H1 (cell line): ENCODE results near the gene AP5S1. TPM values are rescaled to one million over a fixed set of nuclear protein-coding genes. Genes with fewer than 3 reads are reported as not detected.
A peak's percentile ranks its signal among the peaks of the same experiment; 100 is the strongest.

Experiments used
- CTCF ChIA-PET: fragments of 300-600 bp; sonication (Branson Sonifier 250); formaldehyde crosslinking; loops from one replicate; lab custom pipeline; 2021; ENCODE audit not compliant: partially characterized antibody; lab: Charles Lee
- POLR2A ChIA-PET: fragments of 300-600 bp; sonication (Branson Sonifier 250); formaldehyde crosslinking; loops from one replicate; lab custom pipeline; 2021; ENCODE audit warnings: inconsistent platforms; ENCODE audit not compliant: partially characterized antibody; lab: Charles Lee
- DNase-seq, 2 experiments: peaks; one replicate each; pipeline versions ENCODE4 v3.0.0 to v3.0.0-alpha.2; 2010 to 2022; ENCODE audit warnings: low spot score in 2 of 2, low read depth in 1 of 2, mixed read lengths in 1 of 2
- FAIRE-seq: peaks from 2 replicates; lab custom pipeline; 2011; peaks lifted over from hg19 to GRCh38; lab: Jason Lieb, UNC
- H2AFZ ChIP-seq: 2 replicates; pipeline ENCODE4 v1.8.1; 2012; ENCODE audit warnings: low read length, inconsistent platforms
- H2AK5ac ChIP-seq: 2 replicates; pipeline ENCODE4 v1.6.1; 2013; ENCODE audit warnings: low read depth, low read length
- H2BK120ac ChIP-seq: replicated peaks from 2 replicates; pipeline ENCODE3; 2013; ENCODE audit warnings: low read depth, low read length, inconsistent platforms
- H2BK12ac ChIP-seq: 2 replicates; pipeline ENCODE4 v1.6.1; 2013; ENCODE audit warnings: low read depth, low read length
- H2BK15ac ChIP-seq: 2 replicates; pipeline ENCODE4 v1.6.1; 2013; ENCODE audit warnings: low read length
- H2BK20ac ChIP-seq: 2 replicates; pipeline ENCODE4 v1.6.1; 2013; ENCODE audit warnings: low read length
- H2BK5ac ChIP-seq: 2 replicates; pipeline ENCODE4 v1.6.1; 2013; ENCODE audit warnings: low read depth, low read length
- H3K14ac ChIP-seq: 2 replicates; pipeline ENCODE4 v1.6.1; 2013; ENCODE audit warnings: inconsistent platforms; ENCODE audit not compliant: insufficient read length
- H3K18ac ChIP-seq: 2 replicates; pipeline ENCODE4 v1.6.1; 2013; ENCODE audit warnings: low read length; ENCODE audit errors: extremely low read depth
- H3K23ac ChIP-seq: 2 replicates; pipeline ENCODE4 v1.6.1; 2013; ENCODE audit warnings: inconsistent platforms; ENCODE audit not compliant: insufficient read length
- H3K23me2 ChIP-seq: 2 replicates; pipeline ENCODE4 v1.6.1; 2013; ENCODE audit warnings: low read depth, low read length
- H3K27ac ChIP-seq: 2 replicates; pipeline ENCODE4 v1.6.1; 2011; ENCODE audit warnings: low read depth, low read length, inconsistent platforms
- H3K27me3 ChIP-seq, 4 experiments: replicated peaks in 1 of 4; 1 replicate in 1 of 4; 2 replicates in 3 of 4; pipeline versions ENCODE4 v1.6.1 to v1.8.1; 2011 to 2013; ENCODE audit warnings: low read length in 3 of 4, mild to moderate bottlenecking in 3 of 4, inconsistent platforms in 2 of 4, mixed read lengths in 2 of 4, moderate library complexity in 1 of 4; ENCODE audit not compliant: control insufficient read depth in 3 of 4, insufficient read depth in 3 of 4; ENCODE audit errors: extremely low read depth in 1 of 4
- H3K36me3 ChIP-seq, 4 experiments: 2 replicates each; pipeline versions ENCODE4 v1.6.1 to v1.8.1; 2011 to 2013; ENCODE audit warnings: mild to moderate bottlenecking in 4 of 4, low read length in 3 of 4, moderate library complexity in 2 of 4, control low read depth in 1 of 4, inconsistent platforms in 1 of 4; ENCODE audit not compliant: insufficient read depth in 4 of 4, control insufficient read depth in 2 of 4
- H3K4ac ChIP-seq: replicated peaks from 2 replicates; pipeline ENCODE3; 2013; ENCODE audit warnings: low read length, low read depth, mixed read lengths, inconsistent platforms; ENCODE audit not compliant: insufficient read length
- H3K4me1 ChIP-seq, 4 experiments: replicated peaks in 1 of 4; 1 replicate in 1 of 4; 2 replicates in 3 of 4; pipeline versions ENCODE4 v1.6.1 to v1.8.1; 2011 to 2013; ENCODE audit warnings: low read length in 3 of 4, inconsistent platforms in 2 of 4, mixed read lengths in 1 of 4; ENCODE audit not compliant: insufficient read depth in 4 of 4, control insufficient read depth in 3 of 4
- H3K4me2 ChIP-seq, 2 experiments: 2 replicates each; pipeline versions ENCODE4 v1.6.1 to v1.8.1; 2011 to 2013; ENCODE audit warnings: low read depth in 2 of 2, low read length in 2 of 2, control low read depth in 1 of 2, inconsistent platforms in 1 of 2, mild to moderate bottlenecking in 1 of 2; ENCODE audit not compliant: insufficient read depth in 1 of 2
- H3K4me3 ChIP-seq, 4 experiments: fragments of 200-600, 300-600 bp in 1 of 4; sonication (generic), shearing (Covaris generic), sonication (Bioruptor Twin) in 1 of 4; 2 replicates each; pipeline versions ENCODE4 v1.5.1 to v1.8.1; 2011 to 2016; ENCODE audit warnings: low read length in 4 of 4, low read depth in 3 of 4, control low read depth in 2 of 4, inconsistent platforms in 2 of 4, mild to moderate bottlenecking in 2 of 4, mixed read lengths in 1 of 4, moderate library complexity in 1 of 4; ENCODE audit not compliant: insufficient read depth in 2 of 4; ENCODE audit errors: extremely low read depth in 1 of 4
- H3K56ac ChIP-seq: replicated peaks from 2 replicates; pipeline ENCODE3; 2013; ENCODE audit warnings: low read depth, mild to moderate bottlenecking, mixed read lengths, low read length, inconsistent platforms; ENCODE audit not compliant: insufficient read length
- H3K79me1 ChIP-seq: 2 replicates; pipeline ENCODE4 v1.6.1; 2013; ENCODE audit warnings: low read depth, low read length, control low read depth
- H3K79me2 ChIP-seq, 2 experiments: 2 replicates each; pipeline versions ENCODE4 v1.6.1 to v1.8.1; 2012 to 2013; ENCODE audit warnings: low read length in 2 of 2, mild to moderate bottlenecking in 2 of 2, inconsistent platforms in 1 of 2; ENCODE audit not compliant: insufficient read depth in 2 of 2, control insufficient read depth in 1 of 2
- H3K9ac ChIP-seq, 4 experiments: replicated peaks in 1 of 4; 1 replicate in 1 of 4; 2 replicates in 3 of 4; pipeline versions ENCODE4 v1.6.1 to v1.8.1; 2011 to 2013; ENCODE audit warnings: low read depth in 3 of 4, low read length in 3 of 4, control low read depth in 2 of 4, mild to moderate bottlenecking in 2 of 4, moderate library complexity in 2 of 4, inconsistent platforms in 1 of 4; ENCODE audit errors: extremely low read depth in 1 of 4
- H3K9me3 ChIP-seq, 2 experiments: 2 replicates each; pipeline versions ENCODE4 v1.6.1 to v1.8.1; 2012 to 2013; ENCODE audit warnings: mild to moderate bottlenecking in 2 of 2, moderate library complexity in 2 of 2, control low read depth in 1 of 2, inconsistent platforms in 1 of 2, low read depth in 1 of 2, low read length in 1 of 2, mixed read lengths in 1 of 2; ENCODE audit not compliant: insufficient read depth in 2 of 2
- H4K20me1 ChIP-seq, 2 experiments: replicated peaks in 1 of 2; 2 replicates each; pipeline versions ENCODE3 to v1.8.1; 2011 to 2013; ENCODE audit warnings: inconsistent platforms in 2 of 2, low read length in 2 of 2, mild to moderate bottlenecking in 1 of 2; ENCODE audit not compliant: insufficient read depth in 2 of 2, control insufficient read depth in 1 of 2
- H4K5ac ChIP-seq: 2 replicates; pipeline ENCODE4 v1.6.1; 2013; ENCODE audit warnings: low read length, low read depth, mixed read lengths, inconsistent platforms; ENCODE audit not compliant: insufficient read length
- H4K8ac ChIP-seq: 2 replicates; pipeline ENCODE4 v1.8.0; 2013; ENCODE audit warnings: mild to moderate bottlenecking, moderate library complexity, low read length, inconsistent platforms; ENCODE audit not compliant: insufficient read depth; ENCODE audit errors: extremely low read depth
- H4K91ac ChIP-seq: replicated peaks from 2 replicates; pipeline ENCODE3; 2013; ENCODE audit warnings: low read length, mixed read lengths, inconsistent platforms; ENCODE audit not compliant: insufficient read length
- KDM4A ChIP-seq: IDR thresholded peaks from one replicate; pipeline ENCODE4 v1.7.1; 2012; ENCODE audit warnings: low read depth, mild to moderate bottlenecking, moderate library complexity, low read length, inconsistent platforms; ENCODE audit not compliant: severe bottlenecking
- PHF8 ChIP-seq: fragments of 200-600 bp; sonication (generic); conservative IDR thresholded peaks from 2 replicates; pipeline ENCODE4 v1.7.1; 2012; ENCODE audit warnings: low read depth, mild to moderate bottlenecking, inconsistent platforms, low read length, moderate library complexity
- TAF7 ChIP-seq: optimal IDR thresholded peaks from 2 replicates; pipeline ENCODE3; 2011; ENCODE audit warnings: low read depth, mild to moderate bottlenecking, inconsistent platforms, low read length, moderate library complexity, borderline replicate concordance
- WGBS, 2 experiments: shearing (Covaris generic) in 1 of 2; methylation state at CpG; one replicate each; pipeline versions ENCODE4 v1.1.6 to v1.1.7; 2013 to 2015; ENCODE audit warnings: low lambda C conversion rate in 2 of 2, mixed read lengths in 2 of 2, inconsistent platforms in 1 of 2, low coverage in 1 of 2, missing lambda C conversion rate in 1 of 2; ENCODE audit not compliant: insufficient replicate concordance in 2 of 2, insufficient coverage in 1 of 2, insufficient read length in 1 of 2; ENCODE audit errors: extremely low coverage in 1 of 2, missing lambda C conversion rate in 1 of 2; 5-methylcytosine and 5-hydroxymethylcytosine counted together
- polyA plus RNA-seq, 7 experiments: library from polyadenylated mRNA; depleted of rRNA in 3 of 7; stranded (reverse) in 5 of 7; unstranded in 2 of 7; fragments of >200 nt in 5 of 7; fragments of 200-250 nt in 2 of 7; gene quantifications; 1 replicate in 5 of 7; 2 replicates in 1 of 7; 4 replicates in 1 of 7; pipeline versions ENCODE4 v1.2.1 to v1.2.3, GENCODE V29; 2011 to 2013; ENCODE audit warnings: missing spikeins in 2 of 7, mixed read lengths in 2 of 7
- total RNA-seq: library from RNA; stranded (reverse); fragmentation: NEBNext Ultra II Directional; extraction: Animal tissue kit (Norgen Biotek cat#: 25700); gene quantifications from 2 replicates; pipeline ENCODE4 v1.2.1, GENCODE V29; 2021

Gene AP5S1
- total and polyA plus RNA-seq, 2 of the 8 experiments (the other 6 are each of a cell fraction or from before 2014, with no cell fraction given) = 3.3 to 3.7 TPM

- H3K27me3 ChIP-seq = peaks cover 0 to 3% (median 0%) of the 10 kb centered on the region in 4 experiments; a peak in 1 of 7 replicates
- no peak overlapping the region for H2AFZ ChIP-seq
- CTCF ChIA-PET = interaction anchor here (0.6 to 2.6 kb wide), 3 partner anchors 21 to 743 kb away, joined by 3 to 16 read pairs (median 9); no protein-coding TSS in a partner anchor
- H3K9me3 ChIP-seq = no peaks in the 10 kb centered on the region
- H3K14ac ChIP-seq = no peak overlapping the region
- H2BK12ac ChIP-seq = peak overlapping the region; percentile 35; the same call in 1 of the 2 replicates
- H2BK5ac ChIP-seq = no peak overlapping the region
- peaks cover 3% of the 10 kb centered on the region in 2 experiments for H4K20me1 ChIP-seq
- peaks cover 5 to 35% (median 28%) of the 10 kb centered on the region in 4 experiments for H3K4me1 ChIP-seq
- DNase-seq (no peak), FAIRE-seq (no peak)
- H4K8ac ChIP-seq = peak overlapping the region; percentile 32; the same call in 1 of the 2 replicates
- H3K9ac ChIP-seq = no peak overlapping the region; a peak in 2 of 7 replicates
- peak overlapping the region; percentile 11 for H4K91ac ChIP-seq
- 0 out of 2 replicates have a peak overlapping the region, but pooled peaks have one; percentile 21 for H2BK20ac ChIP-seq
- no peak overlapping the region for H3K56ac ChIP-seq
- no peak overlapping the region for H2BK120ac ChIP-seq
- H3K79me1 ChIP-seq = no peaks in the 10 kb centered on the region; the same call in 1 of the 2 replicates
- no peak overlapping the region for H3K23ac ChIP-seq
- H2AK5ac ChIP-seq = no peak overlapping the region
- no peak overlapping the region for H2BK15ac ChIP-seq
- H3K4ac ChIP-seq = peak overlapping the region; percentile 11
- peak overlapping the region; percentile 68; the same call in 1 of the 2 replicates for H3K18ac ChIP-seq
- TF ChIP-seq KDM4A = peak; percentile 14
- TF ChIP-seq PHF8 = 0 out of 2 replicates have a peak, but pooled peaks have one; percentile 16
- no peak for TF ChIP-seq TAF7
- H3K4me3 ChIP-seq = peak overlapping the region; percentile 30 to 85 (median 68)
- H3K79me2 ChIP-seq = no peaks in the 10 kb centered on the region; a peak in 1 of 4 replicates
- H3K4me2 ChIP-seq = peak overlapping the region; percentile 63 to 98
- POLR2A ChIA-PET = interaction anchor here (1.1 to 1.2 kb wide), 3 partner anchors 15 to 92 kb away, joined by 3 to 6 read pairs (median 4); partner anchors contain the start of genes PANK2 and SPEF1
- 19% methylated on average over 24 of the region's 33 CpGs; no CpG with 5 or more reads in 1 of the 2 experiments for WGBS, 2 experiments
- H3K23me2 ChIP-seq = peaks cover 9% of the 10 kb centered on the region; the same call in 1 of the 2 replicates
- H3K36me3 ChIP-seq = peaks cover 4 to 5% (median 5%) of the 10 kb centered on the region in 4 experiments; a peak in 6 of 8 replicates
- H3K27ac ChIP-seq = no peak overlapping the region; the same call in 1 of the 2 replicates
- peak overlapping the region; percentile 16 for H4K5ac ChIP-seq
Measured at GRCh38 chr20:3796477-3797225, 23.7 kb upstream of the AP5S1 start.
